GM19452 (cell line): ENCODE results near the gene POFUT2.

Experiments
- ATAC-seq: cut with Tn5 transposase; IDR thresholded peaks from one replicate; pipeline ENCODE4 v1.9.1; 2021; ENCODE audit not compliant: unreplicated experiment

POFUT2 gene

GRCh38 chr21:45250914-45251634, 36.6 kb downstream of the POFUT2 start:
- no peak for ATAC-seq

GRCh38 chr21:45250272-45250671, 37.4 kb downstream of the POFUT2 start:
- ATAC-seq: no peak

- ATAC-seq: no peak
Observed at GRCh38 chr21:45249626-45250025, 38.1 kb downstream of the POFUT2 start.

GRCh38 chr21:45248893-45249381, 38.8 kb downstream of the POFUT2 start:
- no peak for ATAC-seq

- no peak for ATAC-seq
Observed at GRCh38 chr21:45248301-45248892, 39.3 kb downstream of the POFUT2 start.

GRCh38 chr21:45246386-45247320, 41.0 kb downstream of the POFUT2 start:
- ATAC-seq: no peak

GRCh38 chr21:45244799-45245340, 42.8 kb downstream of the POFUT2 start:
- no peak for ATAC-seq

GRCh38 chr21:45243603-45244002, 44.1 kb downstream of the POFUT2 start:
- ATAC-seq: no peak

- no peak for ATAC-seq
Observed at GRCh38 chr21:45241357-45241756, 46.3 kb downstream of the POFUT2 start.

- no peak for ATAC-seq
Observed at GRCh38 chr21:45237401-45237800, 50.3 kb downstream of the POFUT2 start.

GRCh38 chr21:45236481-45236880, 51.2 kb downstream of the POFUT2 start:
- ATAC-seq: no peak

GRCh38 chr21:45235488-45235887, 52.2 kb downstream of the POFUT2 start:
- ATAC-seq: no peak

GRCh38 chr21:45234965-45235364, 52.7 kb downstream of the POFUT2 start:
- no peak for ATAC-seq

GRCh38 chr21:45234127-45234526, 53.6 kb downstream of the POFUT2 start:
- no peak for ATAC-seq

GRCh38 chr21:45231705-45232104, 56.0 kb downstream of the POFUT2 start:
- ATAC-seq: no peak

GRCh38 chr21:45228656-45229240, 58.9 kb downstream of the POFUT2 start:
- ATAC-seq: no peak

GRCh38 chr21:45228171-45228641, 59.5 kb downstream of the POFUT2 start:
- no peak for ATAC-seq

- ATAC-seq: no peak
Observed at GRCh38 chr21:45227735-45228134, 60.0 kb downstream of the POFUT2 start.

- ATAC-seq: no peak
Observed at GRCh38 chr21:45226540-45227326, 61.0 kb downstream of the POFUT2 start.

GRCh38 chr21:45225741-45226327, 61.9 kb downstream of the POFUT2 start:
- no peak for ATAC-seq
